Measurements from ENCODE around the gene STX4. TPM values are rescaled to one million over a fixed set of nuclear protein-coding genes. Genes with fewer than 3 reads are reported as not detected.

Gene STX4
- total RNA-seq, 1 donor from 2014 or later: 79.1 TPM

- no peaks in the 10 kb centered on the region for H3K9me3 ChIP-seq
- H3K4me1 ChIP-seq: no peaks in the 10 kb centered on the region
- no peak for DNase-seq (ENCODE audit: low spot score in 2 of 2)
- H3K4me3 ChIP-seq: no peak overlapping the region
- TF ChIP-seq, protein P1, sequence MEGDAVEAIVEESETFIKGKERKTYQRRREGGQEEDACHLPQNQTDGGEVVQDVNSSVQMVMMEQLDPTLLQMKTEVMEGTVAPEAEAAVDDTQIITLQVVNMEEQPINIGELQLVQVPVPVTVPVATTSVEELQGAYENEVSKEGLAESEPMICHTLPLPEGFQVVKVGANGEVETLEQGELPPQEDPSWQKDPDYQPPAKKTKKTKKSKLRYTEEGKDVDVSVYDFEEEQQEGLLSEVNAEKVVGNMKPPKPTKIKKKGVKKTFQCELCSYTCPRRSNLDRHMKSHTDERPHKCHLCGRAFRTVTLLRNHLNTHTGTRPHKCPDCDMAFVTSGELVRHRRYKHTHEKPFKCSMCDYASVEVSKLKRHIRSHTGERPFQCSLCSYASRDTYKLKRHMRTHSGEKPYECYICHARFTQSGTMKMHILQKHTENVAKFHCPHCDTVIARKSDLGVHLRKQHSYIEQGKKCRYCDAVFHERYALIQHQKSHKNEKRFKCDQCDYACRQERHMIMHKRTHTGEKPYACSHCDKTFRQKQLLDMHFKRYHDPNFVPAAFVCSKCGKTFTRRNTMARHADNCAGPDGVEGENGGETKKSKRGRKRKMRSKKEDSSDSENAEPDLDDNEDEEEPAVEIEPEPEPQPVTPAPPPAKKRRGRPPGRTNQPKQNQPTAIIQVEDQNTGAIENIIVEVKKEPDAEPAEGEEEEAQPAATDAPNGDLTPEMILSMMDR (IDR thresholded peaks at IDR 0.05): no peak
- peaks cover 53 to 67% of the 10 kb centered on the region in 2 donors for H3K36me3 ChIP-seq
- intact Hi-C loops (cut with DNase I): no loop called here
- no peaks in the 10 kb centered on the region for H3K27me3 ChIP-seq
- no peak overlapping the region for H3K27ac ChIP-seq
Observed at GRCh38 chr16:31085411-31085810, 52.1 kb downstream of the STX4 start.

DNA sequence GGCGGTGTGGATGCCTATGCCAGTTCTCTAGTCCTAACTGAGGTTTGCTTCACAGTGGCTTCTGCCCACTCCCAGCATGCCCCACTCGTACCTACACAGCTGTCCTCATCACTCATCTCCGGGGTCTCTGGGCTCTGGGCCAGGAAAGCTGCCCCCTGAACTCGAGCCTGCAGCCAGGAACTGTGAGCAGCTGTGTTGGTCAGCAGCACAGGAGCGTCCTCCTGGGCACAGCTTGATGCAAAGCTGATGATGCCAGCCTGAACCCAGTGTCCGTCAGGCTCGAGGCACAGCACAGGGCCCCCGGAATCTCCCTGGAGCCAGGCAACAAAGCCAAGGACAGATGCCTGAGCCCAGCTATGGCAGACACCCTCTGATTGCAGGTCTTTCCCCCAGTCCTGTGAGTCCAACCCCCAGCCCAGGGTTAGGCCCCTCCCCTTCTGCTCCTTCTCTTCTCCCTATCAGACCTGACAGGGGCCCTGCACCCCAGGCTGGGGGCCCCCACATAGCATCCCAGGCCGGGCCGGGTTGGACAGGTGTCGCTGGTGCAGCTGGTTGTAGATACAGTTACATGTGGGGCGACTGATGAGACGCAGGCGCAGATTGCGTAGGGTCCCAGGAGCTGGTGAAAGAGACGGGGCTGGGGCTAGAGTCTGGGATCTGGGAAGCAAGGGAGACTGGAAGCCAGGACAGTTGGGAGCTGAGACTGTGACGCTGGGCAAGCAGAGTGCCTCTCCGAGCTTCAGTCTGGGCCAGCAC, 52.7 kb downstream of the STX4 start:
- DNase-seq (ENCODE audit: low spot score in 2 of 2): no peak
- Histone ChIP-seq H3K4me1 (no peaks in the 10 kb centered on the region), H3K9me3 (no peaks in the 10 kb centered on the region), H3K36me3 (peaks cover 53 to 67% of the 10 kb centered on the region in 2 donors), H3K27ac (no peak overlapping the region), H3K27me3 (no peaks in the 10 kb centered on the region), H3K4me3 (no peak overlapping the region)
- intact Hi-C loops (cut with DNase I): no loop called here
- TF ChIP-seq, protein P1 (IDR thresholded peaks at IDR 0.05): no peak

GRCh38 chr16:31086629-31086906, 53.2 kb downstream of the STX4 start:
- DNase-seq (ENCODE audit: low spot score in 2 of 2): no peak
- H3K4me3 ChIP-seq: no peak overlapping the region
- H3K4me1 ChIP-seq: no peaks in the 10 kb centered on the region
- TF ChIP-seq, protein P1 (IDR thresholded peaks at IDR 0.05): no peak
- H3K27me3 ChIP-seq: no peaks in the 10 kb centered on the region
- intact Hi-C loops (cut with DNase I): no loop called here
- H3K27ac ChIP-seq: no peak overlapping the region
- H3K36me3 ChIP-seq: peaks cover 49 to 66% of the 10 kb centered on the region in 2 donors
- no peaks in the 10 kb centered on the region for H3K9me3 ChIP-seq

- H3K36me3 ChIP-seq: peaks cover 44 to 63% of the 10 kb centered on the region in 2 donors
- TF ChIP-seq, protein P1 (IDR thresholded peaks at IDR 0.05): no peak
- intact Hi-C loops (cut with DNase I): no loop called here
- H3K27ac ChIP-seq: no peak overlapping the region
- no peaks in the 10 kb centered on the region for H3K4me1 ChIP-seq
- H3K4me3 ChIP-seq: no peak overlapping the region
- no peak for DNase-seq (ENCODE audit: low spot score in 2 of 2)
- no peaks in the 10 kb centered on the region for H3K9me3 ChIP-seq
- no peaks in the 10 kb centered on the region for H3K27me3 ChIP-seq
Observed at GRCh38 chr16:31087481-31087880, 54.1 kb downstream of the STX4 start.

DNA sequence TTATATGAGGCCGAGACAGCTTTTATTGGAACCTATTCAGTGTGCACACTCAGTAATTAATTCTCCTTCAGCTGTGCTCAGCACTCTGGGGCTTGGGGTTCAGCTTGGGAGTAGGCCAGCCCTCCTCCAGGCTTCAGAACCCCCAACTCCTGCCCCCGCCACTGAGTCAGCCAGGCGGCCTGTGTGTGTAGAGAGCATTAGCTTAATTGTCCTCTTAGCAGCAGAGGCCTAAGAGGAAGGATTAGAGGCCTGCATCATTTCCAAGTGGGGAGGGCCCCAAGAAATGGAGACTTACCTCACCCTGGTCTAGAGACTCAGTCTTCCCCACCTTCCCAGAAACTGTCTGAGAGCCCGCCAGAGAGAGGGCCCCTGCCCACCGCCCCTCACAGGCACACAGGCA, 54.6 kb downstream of the STX4 start:
- intact Hi-C loops (cut with DNase I): no loop called here
- TF ChIP-seq, protein P1 (IDR thresholded peaks at IDR 0.05): no peak
- no peak overlapping the region for H3K27ac ChIP-seq
- H3K36me3 ChIP-seq: peaks cover 42 to 58% of the 10 kb centered on the region in 2 donors
- H3K4me3 ChIP-seq: no peak overlapping the region
- no peak for DNase-seq (ENCODE audit: low spot score in 2 of 2)
- H3K4me1 ChIP-seq: no peaks in the 10 kb centered on the region
- H3K27me3 ChIP-seq: no peaks in the 10 kb centered on the region
- no peaks in the 10 kb centered on the region for H3K9me3 ChIP-seq

All from ascending aorta (tissue), 2 donors.